ENCODE data around the gene PALLD.

PALLD gene

DNA sequence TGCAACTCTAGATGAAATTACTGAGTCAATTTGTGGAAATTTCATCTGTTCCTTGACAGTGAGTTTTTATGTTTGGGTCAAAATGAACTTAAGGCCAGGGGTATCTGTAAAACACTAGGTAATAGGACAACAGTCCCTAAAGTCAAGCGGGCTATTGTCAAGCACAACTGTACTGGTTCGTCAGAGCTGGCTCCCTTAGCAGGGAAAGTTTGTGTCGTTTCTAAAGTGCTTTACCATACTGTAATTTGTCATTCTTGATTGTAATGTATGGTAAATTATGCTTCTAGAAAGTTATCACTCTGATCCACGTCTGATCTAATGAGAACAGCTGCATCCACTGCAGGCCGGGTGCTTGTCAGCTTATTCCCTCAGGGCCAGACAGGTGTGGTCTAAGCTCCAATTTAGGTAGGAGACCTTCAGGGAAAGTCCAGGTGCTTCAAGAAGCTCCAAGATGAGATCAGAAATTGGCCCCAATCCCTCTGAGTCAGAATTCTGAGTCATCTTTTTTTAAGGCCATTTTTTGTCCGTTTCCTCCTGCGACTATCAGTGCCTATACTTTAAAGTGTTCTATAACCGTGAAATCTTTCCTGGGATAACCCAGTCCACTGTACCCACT lies 92.2 kb downstream of the PALLD start:
- no peaks in the 10 kb centered on the region for H3K4me1 ChIP-seq (ENCODE audit: insufficient read depth, low read length)
- no peak overlapping the region for H3K4me2 ChIP-seq (ENCODE audit: insufficient read depth, low read length)
- no peaks in the 10 kb centered on the region for H3K9me3 ChIP-seq (ENCODE audit: insufficient read depth, low read length, severe bottlenecking)
- no peaks in the 10 kb centered on the region for H4K20me1 ChIP-seq (ENCODE audit: insufficient read depth, low read length)
- H3K4me3 ChIP-seq (ENCODE audit: low read depth in 1 of 2, low read length in 2 of 2): no peak overlapping the region
- H2AFZ ChIP-seq (ENCODE audit: low read depth, low read length): no peak overlapping the region
- DNase-seq (no peak), ATAC-seq (ENCODE audit: insufficient read depth, low read depth) (no peak)
- no peak overlapping the region for H3K9ac ChIP-seq (ENCODE audit: low read depth, low read length)
- H3K36me3 ChIP-seq (ENCODE audit: insufficient read depth, low read length): no peaks in the 10 kb centered on the region
- no peaks in the 10 kb centered on the region for H3K79me2 ChIP-seq (ENCODE audit: insufficient read depth, low read length)
- no peak overlapping the region for H3K27ac ChIP-seq (ENCODE audit: low read length)
- TF ChIP-seq EZH2 (IDR thresholded peaks at IDR 0.05; ENCODE audit: borderline replicate concordance, low read depth, low read length, severe bottlenecking) (no peak), CTCF (IDR thresholded peaks at IDR 0.05; ENCODE audit: borderline replicate concordance, extremely low read depth, low read length, poor library complexity, severe bottlenecking) (no peak)
- H3K27me3 ChIP-seq (ENCODE audit: insufficient read depth, low read length, poor library complexity): no peaks in the 10 kb centered on the region

GRCh38 chr4:168592676-168593075 lies 95.8 kb downstream of the PALLD start:
- H3K4me1 ChIP-seq (ENCODE audit: insufficient read depth, low read length): no peaks in the 10 kb centered on the region
- no peak for ATAC-seq (ENCODE audit: insufficient read depth, low read depth)
- no peak overlapping the region for H3K4me3 ChIP-seq (ENCODE audit: low read depth in 1 of 2, low read length in 2 of 2)
- H3K27me3 ChIP-seq (ENCODE audit: insufficient read depth, low read length, poor library complexity): no peaks in the 10 kb centered on the region
- H3K4me2 ChIP-seq (ENCODE audit: insufficient read depth, low read length): no peak overlapping the region
- DNase-seq: no peak
- H4K20me1 ChIP-seq (ENCODE audit: insufficient read depth, low read length): no peaks in the 10 kb centered on the region
- TF ChIP-seq EZH2 (IDR thresholded peaks at IDR 0.05; ENCODE audit: borderline replicate concordance, low read depth, low read length, severe bottlenecking) (no peak), CTCF (IDR thresholded peaks at IDR 0.05; ENCODE audit: borderline replicate concordance, extremely low read depth, low read length, poor library complexity, severe bottlenecking) (no peak)
- no peak overlapping the region for H3K27ac ChIP-seq (ENCODE audit: low read length)
- no peaks in the 10 kb centered on the region for H3K79me2 ChIP-seq (ENCODE audit: insufficient read depth, low read length)
- H3K9me3 ChIP-seq (ENCODE audit: insufficient read depth, low read length, severe bottlenecking): no peaks in the 10 kb centered on the region
- no peak overlapping the region for H3K9ac ChIP-seq (ENCODE audit: low read depth, low read length)
- no peaks in the 10 kb centered on the region for H3K36me3 ChIP-seq (ENCODE audit: insufficient read depth, low read length)
- H2AFZ ChIP-seq (ENCODE audit: low read depth, low read length): no peak overlapping the region

GRCh38 chr4:168593399-168593798 lies 96.5 kb downstream of the PALLD start:
- ATAC-seq (ENCODE audit: insufficient read depth, low read depth): no peak

More at GRCh38 chr4:168593399-168593798, 96.5 kb downstream of the PALLD start:
- Histone ChIP-seq H3K4me3 (ENCODE audit: low read depth in 1 of 2, low read length in 2 of 2) (no peak overlapping the region), H3K9ac (ENCODE audit: low read depth, low read length) (no peak overlapping the region), H4K20me1 (ENCODE audit: insufficient read depth, low read length) (no peaks in the 10 kb centered on the region), H2AFZ (ENCODE audit: low read depth, low read length) (no peak overlapping the region), H3K27ac (ENCODE audit: low read length) (no peak overlapping the region), H3K4me2 (ENCODE audit: insufficient read depth, low read length) (no peak overlapping the region), H3K36me3 (ENCODE audit: insufficient read depth, low read length) (no peaks in the 10 kb centered on the region), H3K9me3 (ENCODE audit: insufficient read depth, low read length, severe bottlenecking) (no peaks in the 10 kb centered on the region), H3K27me3 (ENCODE audit: insufficient read depth, low read length, poor library complexity) (no peaks in the 10 kb centered on the region), H3K4me1 (ENCODE audit: insufficient read depth, low read length) (no peaks in the 10 kb centered on the region), H3K79me2 (ENCODE audit: insufficient read depth, low read length) (no peaks in the 10 kb centered on the region)
- no peak for TF ChIP-seq CTCF (IDR thresholded peaks at IDR 0.05; ENCODE audit: borderline replicate concordance, extremely low read depth, low read length, poor library complexity, severe bottlenecking)
- TF ChIP-seq EZH2 (IDR thresholded peaks at IDR 0.05; ENCODE audit: borderline replicate concordance, low read depth, low read length, severe bottlenecking): no peak
- no peak for DNase-seq
